Measurements from ENCODE around the gene PARM1.
"Not testable (repeated sequence)": the region's sequence is repeated elsewhere in the genome, so short reads cannot be mapped to it uniquely, and the experiment has no call there.

PARM1 gene

GRCh38 chr4:74944354-74944793 lies 11.5 kb downstream of the PARM1 start:
- DNase-seq, result no peak

GRCh38 chr4:74946196-74946595 lies 13.3 kb downstream of the PARM1 start:
- no peak for DNase-seq

- DNase-seq, result no peak
Measured at GRCh38 chr4:74947798-74948197, 14.9 kb downstream of the PARM1 start.

GRCh38 chr4:74948236-74948635 lies 15.3 kb downstream of the PARM1 start:
- DNase-seq, result no peak

- DNase-seq, result no peak
Measured at GRCh38 chr4:74950200-74950599, 17.3 kb downstream of the PARM1 start.

- no peak for DNase-seq
Measured at GRCh38 chr4:74950882-74951281, 18.0 kb downstream of the PARM1 start.

- DNase-seq, result no peak
Measured at GRCh38 chr4:74953647-74954046, 20.7 kb downstream of the PARM1 start.

GRCh38 chr4:74958881-74959280 lies 26.0 kb downstream of the PARM1 start:
- no peak for DNase-seq

- no peak for DNase-seq
Measured at GRCh38 chr4:74961230-74961629, 28.3 kb downstream of the PARM1 start.

- DNase-seq, result no peak
Measured at GRCh38 chr4:74962584-74962983, 29.7 kb downstream of the PARM1 start.

- no peak for DNase-seq
Measured at GRCh38 chr4:74964311-74964710, 31.4 kb downstream of the PARM1 start.

GRCh38 chr4:74967324-74967723 lies 34.4 kb downstream of the PARM1 start:
- no peak for DNase-seq

GRCh38 chr4:74968456-74969164 lies 35.7 kb downstream of the PARM1 start:
- no peak for DNase-seq

- no peak for DNase-seq
Measured at GRCh38 chr4:74969507-74970474, 36.9 kb downstream of the PARM1 start.

GRCh38 chr4:74970577-74970976 lies 37.7 kb downstream of the PARM1 start:
- no peak for DNase-seq

- DNase-seq, result no peak
Measured at GRCh38 chr4:74971862-74972261, 38.9 kb downstream of the PARM1 start.

- no peak for DNase-seq
Measured at GRCh38 chr4:74975082-74975481, 42.2 kb downstream of the PARM1 start.

- DNase-seq, result no peak
Measured at GRCh38 chr4:74975848-74976824, 43.2 kb downstream of the PARM1 start.

GRCh38 chr4:74982546-74983252 lies 49.8 kb downstream of the PARM1 start:
- DNase-seq, result no peak

GRCh38 chr4:74983253-74983635 lies 50.3 kb downstream of the PARM1 start:
- no peak for DNase-seq

GRCh38 chr4:74990276-74990875 lies 57.5 kb downstream of the PARM1 start:
- no peak for DNase-seq

GRCh38 chr4:74994436-74994835 lies 61.5 kb downstream of the PARM1 start:
- DNase-seq, result not testable (repeated sequence)
